ENCODE measurements around the gene GALNT2. TPM values are rescaled to one million over a fixed set of nuclear protein-coding genes. Genes with fewer than 3 reads are reported as not detected.
A peak's percentile ranks its signal among the peaks of the same experiment; 100 is the strongest.

Gene GALNT2
- total RNA-seq, 1 donor from 2014 or later = 58.0 TPM

DNA sequence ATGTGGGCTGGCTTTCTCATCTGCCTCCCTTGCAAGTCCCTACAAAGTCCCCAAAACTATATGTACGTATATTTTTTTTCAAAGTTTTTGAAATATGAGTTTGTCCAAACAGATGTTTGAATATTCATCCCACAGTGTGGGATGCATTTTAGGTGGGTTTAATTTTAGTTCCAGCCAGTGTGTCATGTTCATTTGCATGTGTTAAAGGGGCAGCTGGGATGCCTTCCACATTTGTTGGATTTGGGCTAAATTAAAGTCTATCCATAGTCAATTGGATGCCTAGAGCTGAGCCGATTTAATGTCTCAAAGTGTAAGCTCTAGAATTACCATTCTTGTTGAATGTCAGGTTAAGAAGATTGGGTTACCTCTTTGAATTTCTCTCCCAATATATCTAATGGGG lies 139.2 kb downstream of the GALNT2 start:
- H3K36me3 Mint-ChIP-seq (ENCODE audit: low read depth) = peaks cover 3% of the 10 kb centered on the region
- no peaks in the 10 kb centered on the region for H3K27me3 Mint-ChIP-seq (ENCODE audit: low read depth)
- no peak for DNase-seq (ENCODE audit: low read depth, low spot score)
- peaks cover 41% of the 10 kb centered on the region for H3K4me1 Mint-ChIP-seq
- TF ChIP-seq, protein P1, sequence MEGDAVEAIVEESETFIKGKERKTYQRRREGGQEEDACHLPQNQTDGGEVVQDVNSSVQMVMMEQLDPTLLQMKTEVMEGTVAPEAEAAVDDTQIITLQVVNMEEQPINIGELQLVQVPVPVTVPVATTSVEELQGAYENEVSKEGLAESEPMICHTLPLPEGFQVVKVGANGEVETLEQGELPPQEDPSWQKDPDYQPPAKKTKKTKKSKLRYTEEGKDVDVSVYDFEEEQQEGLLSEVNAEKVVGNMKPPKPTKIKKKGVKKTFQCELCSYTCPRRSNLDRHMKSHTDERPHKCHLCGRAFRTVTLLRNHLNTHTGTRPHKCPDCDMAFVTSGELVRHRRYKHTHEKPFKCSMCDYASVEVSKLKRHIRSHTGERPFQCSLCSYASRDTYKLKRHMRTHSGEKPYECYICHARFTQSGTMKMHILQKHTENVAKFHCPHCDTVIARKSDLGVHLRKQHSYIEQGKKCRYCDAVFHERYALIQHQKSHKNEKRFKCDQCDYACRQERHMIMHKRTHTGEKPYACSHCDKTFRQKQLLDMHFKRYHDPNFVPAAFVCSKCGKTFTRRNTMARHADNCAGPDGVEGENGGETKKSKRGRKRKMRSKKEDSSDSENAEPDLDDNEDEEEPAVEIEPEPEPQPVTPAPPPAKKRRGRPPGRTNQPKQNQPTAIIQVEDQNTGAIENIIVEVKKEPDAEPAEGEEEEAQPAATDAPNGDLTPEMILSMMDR (conservative IDR thresholded peaks at IDR 0.05) = no peak
- no peaks in the 10 kb centered on the region for H3K9me3 Mint-ChIP-seq
- H3K27ac Mint-ChIP-seq (ENCODE audit: unreplicated experiment) = no peak overlapping the region
- no peak overlapping the region for H3K4me3 Mint-ChIP-seq

DNA sequence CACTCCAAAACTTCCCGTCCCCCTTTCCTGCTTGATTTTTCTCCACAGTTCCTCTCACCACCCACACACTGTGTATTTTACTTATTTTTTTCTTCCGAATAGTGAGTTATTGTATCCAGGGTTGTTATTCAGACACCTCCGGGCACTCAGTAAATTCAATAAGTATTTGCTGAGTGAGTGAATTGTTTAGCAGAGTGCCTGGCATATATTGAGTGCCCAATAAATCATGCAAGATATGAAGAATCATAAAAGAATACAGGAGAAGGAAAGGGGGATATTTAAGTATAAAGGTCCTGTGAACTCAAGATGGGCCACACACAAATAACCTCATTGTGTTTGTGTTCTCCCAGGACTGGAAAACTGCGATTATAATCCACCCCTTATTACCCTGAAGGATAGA lies 139.9 kb downstream of the GALNT2 start:
- H3K4me1 Mint-ChIP-seq = peaks cover 39% of the 10 kb centered on the region
- no peak for DNase-seq (ENCODE audit: low read depth, low spot score)
- H3K36me3 Mint-ChIP-seq (ENCODE audit: low read depth) = peaks cover 3% of the 10 kb centered on the region
- H3K4me3 Mint-ChIP-seq = no peak overlapping the region
- H3K9me3 Mint-ChIP-seq = no peaks in the 10 kb centered on the region
- H3K27ac Mint-ChIP-seq (ENCODE audit: unreplicated experiment) = no peak overlapping the region
- TF ChIP-seq, protein P1 (conservative IDR thresholded peaks at IDR 0.05) = no peak
- no peaks in the 10 kb centered on the region for H3K27me3 Mint-ChIP-seq (ENCODE audit: low read depth)

DNA sequence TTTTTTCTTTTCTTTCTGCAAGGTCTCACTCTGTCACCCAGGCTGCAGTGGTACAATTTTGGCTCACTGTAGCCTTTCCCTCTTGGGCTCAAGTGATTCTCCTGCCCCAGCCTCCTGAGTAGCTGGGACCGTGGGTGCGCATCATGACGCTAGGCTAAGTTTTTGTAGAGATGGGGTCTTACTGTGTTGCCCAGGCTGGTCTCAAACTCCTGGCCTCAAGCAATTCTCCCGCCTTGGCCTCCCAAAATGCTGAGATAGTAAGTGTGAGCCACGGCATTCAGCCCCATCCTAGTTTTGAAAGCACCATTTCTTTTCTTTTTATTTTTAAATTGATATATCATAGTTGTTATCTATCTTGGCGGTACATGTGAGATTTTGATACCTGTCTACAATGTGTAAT lies 140.6 kb downstream of the GALNT2 start:
- H3K4me3 Mint-ChIP-seq = no peak overlapping the region
- TF ChIP-seq, protein P1 (conservative IDR thresholded peaks at IDR 0.05) = no peak
- peaks cover 42% of the 10 kb centered on the region for H3K4me1 Mint-ChIP-seq
- DNase-seq (ENCODE audit: low read depth, low spot score) = no peak
- no peak overlapping the region for H3K27ac Mint-ChIP-seq (ENCODE audit: unreplicated experiment)
- no peaks in the 10 kb centered on the region for H3K9me3 Mint-ChIP-seq
- H3K36me3 Mint-ChIP-seq (ENCODE audit: low read depth) = peaks cover 3% of the 10 kb centered on the region
- H3K27me3 Mint-ChIP-seq (ENCODE audit: low read depth) = no peaks in the 10 kb centered on the region

DNA sequence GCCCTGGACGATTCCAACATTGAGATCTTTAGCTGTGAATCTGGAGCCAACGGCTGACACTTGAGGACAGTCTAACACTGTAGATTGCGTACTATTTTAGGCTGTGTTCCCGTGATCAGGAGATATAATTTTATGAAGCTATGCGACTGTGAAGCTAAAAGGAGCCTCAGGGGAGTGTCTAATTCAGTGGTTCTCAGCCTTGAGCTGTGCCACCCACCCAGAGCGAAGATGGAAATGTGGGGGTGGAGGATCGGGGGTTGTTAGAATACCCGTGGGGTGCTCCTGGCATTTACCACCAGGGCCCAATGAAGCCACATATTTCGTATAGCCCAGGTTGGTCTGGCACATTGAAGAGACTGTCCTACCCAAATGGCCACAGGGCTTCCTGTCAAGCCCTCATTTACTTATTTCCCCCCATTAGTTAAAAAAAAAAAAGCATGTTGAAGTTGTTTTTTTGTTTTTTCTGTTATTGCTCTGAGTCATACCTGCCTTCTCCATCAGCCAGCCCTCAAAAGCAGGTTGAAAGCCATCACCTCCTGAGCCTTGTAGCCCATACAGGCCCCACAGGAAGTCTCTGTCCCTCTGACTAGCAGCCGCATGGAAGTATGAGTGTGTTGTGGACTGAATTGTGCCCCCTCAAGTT lies 141.7 kb downstream of the GALNT2 start:
- no peak overlapping the region for H3K27ac Mint-ChIP-seq (ENCODE audit: unreplicated experiment)
- no peaks in the 10 kb centered on the region for H3K27me3 Mint-ChIP-seq (ENCODE audit: low read depth)
- peaks cover 3% of the 10 kb centered on the region for H3K36me3 Mint-ChIP-seq (ENCODE audit: low read depth)

DNA sequence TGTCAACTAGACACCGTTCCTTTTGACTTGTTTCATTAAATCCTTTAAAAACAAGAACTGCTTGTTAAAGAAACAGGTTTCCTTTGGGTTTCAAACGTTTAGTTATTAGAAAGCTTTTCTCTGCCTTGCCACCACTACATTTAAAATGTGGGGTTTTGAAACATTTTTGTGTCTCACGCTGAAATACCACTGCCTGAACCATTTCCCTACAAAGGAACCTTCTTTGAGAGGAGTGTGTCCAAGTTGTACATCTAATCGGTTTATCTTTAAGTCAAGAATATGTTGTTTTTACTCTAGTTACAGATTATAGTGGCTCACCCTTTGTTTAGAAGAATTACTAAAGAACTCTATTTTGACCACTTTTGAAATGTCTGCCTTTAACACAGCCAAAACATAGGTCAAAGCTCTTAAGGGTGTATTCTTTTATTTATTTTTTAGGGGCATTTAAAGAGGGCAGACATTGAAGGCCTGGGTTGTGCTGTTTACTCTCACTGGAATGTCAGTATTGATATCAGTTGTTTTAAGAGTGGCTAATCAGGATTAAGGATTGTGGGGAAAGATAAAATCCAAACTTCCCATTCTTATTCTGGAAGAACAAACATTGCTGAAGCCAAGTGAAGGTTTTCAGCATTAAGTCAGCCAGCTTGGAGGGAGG lies 143.4 kb downstream of the GALNT2 start:
- Mint-ChIP-seq H3K9me3 (no peaks in the 10 kb centered on the region), H3K27ac (ENCODE audit: unreplicated experiment) (peak overlapping the region; percentile 32), H3K4me3 (no peak overlapping the region), H3K27me3 (ENCODE audit: low read depth) (no peaks in the 10 kb centered on the region), H3K36me3 (ENCODE audit: low read depth) (no peaks in the 10 kb centered on the region), H3K4me1 (peaks cover 47% of the 10 kb centered on the region)
- TF ChIP-seq, protein P1 (conservative IDR thresholded peaks at IDR 0.05) = no peak
- DNase-seq (ENCODE audit: low read depth, low spot score) = no peak

More for the DNA sequence above, 141.7 kb downstream of the GALNT2 start:
- DNase-seq (ENCODE audit: low read depth, low spot score) = no peak
- Mint-ChIP-seq H3K4me1 (peaks cover 42% of the 10 kb centered on the region), H3K9me3 (no peaks in the 10 kb centered on the region), H3K4me3 (no peak overlapping the region)
- TF ChIP-seq, protein P1 (conservative IDR thresholded peaks at IDR 0.05) = no peak

All from neural crest cell (in vitro differentiated cells).